Right cardiac atrium (tissue), 5 donors: ENCODE measurements around the gene LDLRAD4. TPM values are rescaled to one million over a fixed set of nuclear protein-coding genes. Genes with fewer than 3 reads are reported as not detected.

ENCODE experiments used
- ATAC-seq, 2 donors: fragments of 200-7000 bp; cut with Tn5 transposase; one replicate each; pipeline versions ENCODE4 v1.8.0 to v1.9.1; 2020; ENCODE audit warnings: moderate library complexity in 2 of 2, mild to moderate bottlenecking in 1 of 2
- DNase-seq, 3 donors: peaks; one replicate each; pipeline ENCODE4 v3.0.0-alpha.2; 2020
- H3K27ac ChIP-seq: one replicate; pipeline ENCODE4 v1.5.1; 2013; ENCODE audit warnings: mild to moderate bottlenecking, low read length, control low read depth, moderate library complexity
- H3K27me3 ChIP-seq: one replicate; pipeline ENCODE4 v1.6.1; 2013; ENCODE audit not compliant: control insufficient read depth, insufficient read depth
- H3K4me1 ChIP-seq: one replicate; pipeline ENCODE4 v1.6.1; 2013; ENCODE audit warnings: low read length; ENCODE audit not compliant: control insufficient read depth, insufficient read depth
- H3K4me3 ChIP-seq: one replicate; pipeline ENCODE4 v1.5.1; 2013; ENCODE audit warnings: low read length, control low read depth
- H3K9me3 ChIP-seq: one replicate; pipeline ENCODE4 v1.6.1; 2013; ENCODE audit warnings: low read length; ENCODE audit not compliant: control insufficient read depth
- WGBS: extraction: QIAGEN DNeasy Blood & Tissue Kit; methylation state at CpG from one replicate; pipeline ENCODE4 v1.1.7; 2013; 5-methylcytosine and 5-hydroxymethylcytosine counted together
- intact Hi-C, 4 donors: fragments of 100-400 bp; cut with DNase I; formaldehyde crosslinking; loops; one replicate each; pipeline versions ENCODE4 v1.11.0 to v1.14.0; 2022 to 2023
- polyA plus RNA-seq: library from polyadenylated mRNA; stranded (reverse); fragments of 200-250 nt; gene quantifications from one replicate; pipeline ENCODE4 v1.2.3, GENCODE V29; 2013
- total RNA-seq, 4 donors: library from RNA; stranded (reverse); fragmentation: NEBNext Ultra II Directional; extraction: Animal tissue kit (Norgen Biotek cat#: 25700); gene quantifications; one replicate each; pipeline ENCODE4 v1.2.1, GENCODE V29; 2021
- donor health status: healthy with polysubstance abuse.
- donor health status: DM: no; HTN: yes; CAD: no.
- donor health status: DM: no; HTN: no; CAD: no.
- donor health status: DM: no; HTN: yes; CAD: no; lungs with severe emphysema.
- donor health status: DM: yes; HTN: yes; CAD: no.

The LDLRAD4 gene
- total and polyA plus RNA-seq, 5 donors: 25.7 to 159 (median 68.1) TPM

- Histone ChIP-seq H3K27ac (no peak overlapping the region), H3K9me3 (no peaks in the 10 kb centered on the region), H3K27me3 (no peaks in the 10 kb centered on the region), H3K4me1 (peaks cover 4% of the 10 kb centered on the region), H3K4me3 (no peak overlapping the region)
- DNase-seq (no peak), ATAC-seq (no peak)
- intact Hi-C loops: loop anchor here in 2 of 4 donors (5.0 kb wide), 2 partner anchors 46 to 51 kb away; no protein-coding TSS in a partner anchor
These were observed 394.5 kb downstream of the LDLRAD4 start for GRCh38 chr18:13613099-13613498.

DNA sequence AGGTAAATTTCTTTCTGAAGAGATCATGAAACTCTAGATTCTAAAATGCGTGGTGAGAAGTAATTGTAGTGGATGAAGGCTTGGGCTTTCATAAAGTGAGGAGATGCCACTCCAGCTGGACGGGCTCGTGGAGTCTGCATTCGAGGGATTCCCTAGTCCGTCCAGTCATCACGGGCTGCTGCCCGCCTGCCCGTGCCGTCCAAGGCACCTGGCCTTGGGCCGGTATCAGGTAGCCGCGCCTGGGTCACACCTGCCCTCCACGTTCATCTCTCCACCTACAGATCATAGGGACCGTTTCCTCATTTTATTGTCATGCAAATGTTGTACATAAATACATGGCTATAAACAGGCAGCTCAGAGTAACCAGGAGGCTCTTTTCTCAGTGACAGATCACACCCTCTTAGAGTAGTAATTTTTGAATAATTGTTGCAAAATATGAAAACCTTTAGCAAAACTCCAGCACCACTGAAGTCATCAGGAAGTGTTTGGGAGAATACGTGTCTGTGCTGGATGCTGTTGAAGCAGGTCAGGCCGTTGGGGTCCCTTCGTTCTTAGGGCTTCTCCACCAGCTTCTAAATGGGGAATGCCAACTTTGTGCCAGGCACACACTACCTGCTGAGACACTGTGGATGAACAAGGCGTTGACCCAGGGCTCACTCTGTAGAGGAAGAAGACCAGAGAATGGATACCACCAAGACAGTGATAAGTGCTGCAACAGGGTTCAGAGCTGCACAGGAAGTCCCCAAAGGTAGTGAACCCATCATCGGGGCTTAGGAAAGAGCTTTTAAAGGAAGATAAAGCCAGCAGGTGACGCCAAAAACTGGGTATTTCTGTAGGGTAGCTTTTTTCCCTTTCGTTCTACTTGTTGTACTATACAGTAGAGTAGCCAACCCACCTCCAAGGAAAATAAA, 395.3 kb downstream of the LDLRAD4 start:
- 88% methylated on average over 21 of the region's 21 CpGs for WGBS
- peaks cover 4% of the 10 kb centered on the region for H3K4me1 ChIP-seq
- no peak overlapping the region for H3K4me3 ChIP-seq
- intact Hi-C loops: loop anchor here in 2 of 4 donors (5.0 kb wide), 2 partner anchors 47 to 52 kb away; no protein-coding TSS in a partner anchor
- ATAC-seq (no peak), DNase-seq (no peak)
- H3K9me3 ChIP-seq: no peaks in the 10 kb centered on the region
- H3K27me3 ChIP-seq: no peaks in the 10 kb centered on the region
- H3K27ac ChIP-seq: peak overlapping the region; percentile 45

GRCh38 chr18:13614641-13615288, 396.2 kb downstream of the LDLRAD4 start:
- peak overlapping the region; percentile 73 for H3K27ac ChIP-seq
- 37% methylated on average over 16 of the region's 16 CpGs for WGBS
- no peak overlapping the region for H3K4me3 ChIP-seq
- no peaks in the 10 kb centered on the region for H3K27me3 ChIP-seq
- H3K4me1 ChIP-seq: peaks cover 4% of the 10 kb centered on the region
- no peaks in the 10 kb centered on the region for H3K9me3 ChIP-seq
- intact Hi-C loops: loop anchor here in 2 of 4 donors (5.0 kb wide), 2 partner anchors 47 to 52 kb away; no protein-coding TSS in a partner anchor
- DNase-seq: peak; percentile 72 to 79 (median 75)
- peak; percentile 50 to 65 for ATAC-seq

DNA sequence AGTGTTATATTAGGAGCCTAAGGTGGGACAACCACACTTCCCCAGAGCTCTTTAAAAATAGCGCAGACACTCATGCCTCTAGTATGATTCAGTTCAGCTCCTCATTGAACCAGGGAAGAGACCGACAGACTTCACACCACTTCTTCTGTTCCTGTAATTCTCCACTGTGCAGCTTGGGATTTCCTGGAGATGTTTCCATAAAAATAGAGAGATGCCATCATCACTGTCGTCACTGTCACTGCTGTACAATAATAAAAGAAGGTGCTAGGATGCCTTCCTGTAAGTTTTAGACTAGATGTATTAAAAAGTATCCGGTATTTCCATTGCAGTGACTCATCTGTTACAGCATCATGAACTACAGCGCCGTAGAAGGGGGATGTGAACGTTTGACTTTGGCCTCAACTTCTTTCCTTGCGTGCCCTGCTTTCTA, 396.9 kb downstream of the LDLRAD4 start:
- Histone ChIP-seq H3K4me1 (peaks cover 3% of the 10 kb centered on the region), H3K27ac (peak overlapping the region; percentile 55), H3K4me3 (no peak overlapping the region), H3K9me3 (no peaks in the 10 kb centered on the region), H3K27me3 (no peaks in the 10 kb centered on the region)
- ATAC-seq: peak; percentile 47 to 60
- DNase-seq: no peak
- intact Hi-C loops: no loop called here
- WGBS: 53% methylated on average over 8 of the region's 8 CpGs

DNA sequence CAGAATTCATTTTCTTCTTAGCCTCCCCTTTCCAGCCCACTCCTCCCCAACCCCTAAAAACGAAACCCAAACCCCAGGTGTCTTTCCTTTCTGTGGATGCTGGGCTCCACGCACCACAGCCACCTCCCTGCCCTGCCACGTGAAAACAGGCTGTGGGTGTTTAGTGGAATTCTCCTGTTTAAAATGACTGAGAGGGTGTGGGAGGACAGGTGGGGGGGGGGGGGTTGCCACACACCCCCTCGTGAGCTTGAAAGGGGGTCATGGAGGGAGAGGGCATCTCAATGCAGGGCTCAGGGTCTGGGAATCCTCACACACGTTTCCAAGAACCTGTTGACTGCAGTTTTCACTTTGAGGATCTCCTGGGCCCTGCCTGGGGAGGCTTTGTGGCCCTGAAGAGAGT, 397.5 kb downstream of the LDLRAD4 start:
- Histone ChIP-seq H3K4me3 (no peak overlapping the region), H3K27ac (peak overlapping the region; percentile 69), H3K27me3 (no peaks in the 10 kb centered on the region), H3K4me1 (peaks cover 2% of the 10 kb centered on the region), H3K9me3 (no peaks in the 10 kb centered on the region)
- DNase-seq: no peak
- WGBS: 79% methylated on average over 5 of the region's 5 CpGs
- intact Hi-C loops: no loop called here
- no peak for ATAC-seq

DNA sequence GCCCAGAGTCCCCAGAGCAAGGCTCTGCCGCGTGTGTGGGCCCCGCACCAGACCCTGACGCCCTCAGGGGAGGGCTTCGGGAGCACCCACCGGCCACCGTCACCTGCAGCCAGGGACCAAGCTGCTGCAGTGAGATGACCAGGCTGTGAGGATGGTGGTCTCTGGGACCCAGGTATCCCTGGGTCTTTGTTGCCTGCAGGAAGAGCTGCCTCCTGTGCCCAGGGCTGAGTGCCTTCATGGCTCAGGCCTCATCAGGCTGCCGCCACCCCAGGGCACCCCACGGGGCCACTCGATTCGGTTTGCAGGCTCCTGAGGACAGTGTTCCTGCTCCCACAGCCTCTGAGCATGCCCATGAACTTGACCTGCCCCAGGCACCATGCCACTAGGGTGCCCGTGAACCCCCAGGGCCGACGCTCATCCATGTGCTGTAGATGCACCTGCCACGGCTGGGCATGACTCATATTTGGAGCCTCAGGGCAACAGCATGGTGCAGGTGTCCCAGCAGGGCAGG, 398.0 kb downstream of the LDLRAD4 start:
- Histone ChIP-seq H3K4me1 (peaks cover 2% of the 10 kb centered on the region), H3K4me3 (no peak overlapping the region), H3K9me3 (no peaks in the 10 kb centered on the region), H3K27me3 (no peaks in the 10 kb centered on the region), H3K27ac (no peak overlapping the region)
- 94% methylated on average over 15 of the region's 15 CpGs for WGBS
- no peak for ATAC-seq
- intact Hi-C loops: no loop called here
- DNase-seq: no peak

DNA sequence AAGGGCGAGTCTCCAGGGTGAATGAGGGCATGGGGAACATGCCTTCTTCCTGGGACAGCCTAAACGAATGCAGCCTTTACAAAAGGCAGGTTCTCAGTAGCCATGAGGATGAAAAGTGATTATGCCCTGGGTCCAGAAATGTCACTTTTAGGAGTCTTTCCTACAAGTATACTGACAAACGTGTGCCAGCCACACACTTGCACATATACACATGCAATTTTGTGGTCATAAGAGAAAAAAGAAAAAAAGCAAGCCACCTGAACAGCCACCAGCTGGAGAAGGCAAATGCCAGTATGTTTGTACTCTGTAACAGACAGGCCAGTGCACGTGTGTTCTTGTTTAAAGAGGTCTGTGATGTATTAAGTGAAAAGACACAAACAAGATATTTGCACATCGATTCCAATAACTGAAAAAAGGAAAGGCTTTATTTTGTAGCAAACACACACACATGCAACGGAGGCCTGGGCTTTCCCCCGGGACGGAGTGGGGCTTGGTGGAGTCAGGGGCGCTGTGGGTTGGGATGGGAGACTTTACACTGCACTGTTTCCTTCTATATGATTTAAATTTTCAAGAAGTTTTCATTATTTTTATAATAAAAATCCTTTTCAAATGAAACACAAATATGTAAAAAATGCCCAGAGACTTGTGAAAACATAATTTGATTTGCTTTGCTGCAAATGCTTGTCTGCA, 399.4 kb downstream of the LDLRAD4 start:
- DNase-seq (no peak), ATAC-seq (no peak)
- Histone ChIP-seq H3K4me1 (peaks cover 2% of the 10 kb centered on the region), H3K9me3 (no peaks in the 10 kb centered on the region), H3K27me3 (no peaks in the 10 kb centered on the region), H3K4me3 (no peak overlapping the region), H3K27ac (no peak overlapping the region)
- WGBS: 86% methylated on average over 9 of the region's 9 CpGs
- intact Hi-C loops: no loop called here

GRCh38 chr18:13618760-13619438, 400.3 kb downstream of the LDLRAD4 start:
- Histone ChIP-seq H3K4me3 (no peak overlapping the region), H3K4me1 (peaks cover 2% of the 10 kb centered on the region), H3K27me3 (no peaks in the 10 kb centered on the region), H3K9me3 (no peaks in the 10 kb centered on the region), H3K27ac (no peak overlapping the region)
- 84% methylated on average over 13 of the region's 13 CpGs for WGBS
- intact Hi-C loops: no loop called here
- ATAC-seq (no peak), DNase-seq (no peak)

GRCh38 chr18:13619505-13620205, 401.1 kb downstream of the LDLRAD4 start:
- intact Hi-C loops: loop anchor here in 1 of 4 donors (10.0 kb wide), 1 partner anchor 405 kb away; the partner anchor contains the start of gene LDLRAD4
- H3K4me3 ChIP-seq: no peak overlapping the region
- no peak for ATAC-seq
- no peak overlapping the region for H3K27ac ChIP-seq
- WGBS: 90% methylated on average over 20 of the region's 20 CpGs
- no peak for DNase-seq
- H3K4me1 ChIP-seq: peaks cover 2% of the 10 kb centered on the region
- H3K27me3 ChIP-seq: no peaks in the 10 kb centered on the region
- no peaks in the 10 kb centered on the region for H3K9me3 ChIP-seq

DNA sequence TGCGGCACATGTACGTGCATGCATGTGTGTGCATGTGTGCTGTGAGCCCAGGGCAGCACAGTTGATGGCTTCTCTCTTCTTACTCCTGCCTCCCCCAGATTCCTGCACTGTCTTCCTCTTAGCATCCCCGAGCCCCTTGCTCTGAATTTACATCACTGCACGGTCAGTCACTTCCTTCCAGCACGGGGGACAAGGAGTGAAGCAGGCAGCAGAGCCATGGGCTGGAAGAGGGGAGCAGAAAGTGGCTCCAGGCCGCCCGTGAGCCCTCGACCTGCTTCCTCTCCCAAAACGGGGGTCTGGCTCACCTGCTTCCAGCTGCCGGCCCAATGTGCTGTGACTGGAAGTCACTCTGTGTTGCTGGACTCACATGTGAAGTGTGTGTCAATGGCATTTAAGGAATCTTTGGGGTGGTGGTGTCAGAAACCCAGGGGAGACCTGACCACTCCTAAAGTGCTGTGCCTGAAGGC, 401.7 kb downstream of the LDLRAD4 start:
- WGBS: 86% methylated on average over 10 of the region's 10 CpGs
- no peak for DNase-seq
- H3K4me1 ChIP-seq: no peaks in the 10 kb centered on the region
- intact Hi-C loops: loop anchor here in 1 of 4 donors (10.0 kb wide), 1 partner anchor 405 kb away; the partner anchor contains the start of gene LDLRAD4
- no peaks in the 10 kb centered on the region for H3K27me3 ChIP-seq
- H3K4me3 ChIP-seq: no peak overlapping the region
- H3K27ac ChIP-seq: no peak overlapping the region
- no peak for ATAC-seq
- H3K9me3 ChIP-seq: no peaks in the 10 kb centered on the region
